KOPT-K1 (cell line): Measurements from ENCODE around the gene SRC.

Source experiments
- H3K27ac ChIP-seq: fragments of 200-600 bp; sonication (generic); 2 replicates; pipeline ENCODE4 v1.5.1; 2016; ENCODE audit warnings: antibody characterized with exemption, mild to moderate bottlenecking, low read depth, low read length; ENCODE audit not compliant: poor library complexity, severe bottlenecking
- H3K36me3 ChIP-seq: fragments of 200-600 bp; sonication (generic); 2 replicates; pipeline ENCODE4 v1.5.1; 2017; ENCODE audit warnings: antibody characterized with exemption, mild to moderate bottlenecking, low read length, moderate library complexity; ENCODE audit not compliant: insufficient read depth
- H3K9me3 ChIP-seq: fragments of 200-600 bp; sonication (generic); 2 replicates; pipeline ENCODE4 v1.5.1; 2017; ENCODE audit warnings: antibody characterized with exemption, low read length, mild to moderate bottlenecking; ENCODE audit not compliant: insufficient read depth, poor library complexity, severe bottlenecking

The SRC gene

GRCh38 chr20:37406010-37406998, 60.4 kb downstream of the SRC start:
- no peak overlapping the region for H3K27ac ChIP-seq

GRCh38 chr20:37407019-37407566, 61.2 kb downstream of the SRC start:
- no peak overlapping the region for H3K27ac ChIP-seq
- no peaks in the 10 kb centered on the region for H3K9me3 ChIP-seq
- no peaks in the 10 kb centered on the region for H3K36me3 ChIP-seq

More at GRCh38 chr20:37406010-37406998, 60.4 kb downstream of the SRC start:
- H3K9me3 ChIP-seq: no peaks in the 10 kb centered on the region
- no peaks in the 10 kb centered on the region for H3K36me3 ChIP-seq

- H3K27ac ChIP-seq: no peak overlapping the region
- no peaks in the 10 kb centered on the region for H3K36me3 ChIP-seq
- H3K9me3 ChIP-seq: no peaks in the 10 kb centered on the region
These were observed 61.6 kb downstream of the SRC start for GRCh38 chr20:37407573-37408002.

- Histone ChIP-seq H3K9me3 (no peaks in the 10 kb centered on the region), H3K27ac (no peak overlapping the region), H3K36me3 (no peaks in the 10 kb centered on the region)
These were observed 62.6 kb downstream of the SRC start for GRCh38 chr20:37408302-37409193.

GRCh38 chr20:37411408-37412219, 65.7 kb downstream of the SRC start:
- Histone ChIP-seq H3K36me3 (no peaks in the 10 kb centered on the region), H3K27ac (no peak overlapping the region), H3K9me3 (no peaks in the 10 kb centered on the region)

GRCh38 chr20:37413023-37413334, 67.0 kb downstream of the SRC start:
- no peaks in the 10 kb centered on the region for H3K9me3 ChIP-seq
- no peak overlapping the region for H3K27ac ChIP-seq
- H3K36me3 ChIP-seq: no peaks in the 10 kb centered on the region

GRCh38 chr20:37413379-37413778, 67.4 kb downstream of the SRC start:
- Histone ChIP-seq H3K27ac (no peak overlapping the region), H3K9me3 (no peaks in the 10 kb centered on the region), H3K36me3 (no peaks in the 10 kb centered on the region)

GRCh38 chr20:37414224-37415035, 68.5 kb downstream of the SRC start:
- Histone ChIP-seq H3K9me3 (no peaks in the 10 kb centered on the region), H3K36me3 (no peaks in the 10 kb centered on the region), H3K27ac (no peak overlapping the region)

GRCh38 chr20:37415118-37416085, 69.5 kb downstream of the SRC start:
- Histone ChIP-seq H3K9me3 (no peaks in the 10 kb centered on the region), H3K36me3 (no peaks in the 10 kb centered on the region), H3K27ac (no peak overlapping the region)

GRCh38 chr20:37416100-37416847, 70.3 kb downstream of the SRC start:
- Histone ChIP-seq H3K36me3 (no peaks in the 10 kb centered on the region), H3K9me3 (no peaks in the 10 kb centered on the region), H3K27ac (no peak overlapping the region)

- Histone ChIP-seq H3K9me3 (no peaks in the 10 kb centered on the region), H3K27ac (no peak overlapping the region), H3K36me3 (no peaks in the 10 kb centered on the region)
These were observed 71.1 kb downstream of the SRC start for GRCh38 chr20:37416848-37417616.
